Neural progenitor cell (in vitro differentiated cells): ENCODE measurements around the gene MPPED1. TPM values are rescaled to one million over a fixed set of nuclear protein-coding genes. Genes with fewer than 3 reads are reported as not detected.

Experiments used
- DNase-seq: peaks from one replicate; pipeline ENCODE4 v3.0.0-alpha.2; 2016; ENCODE audit warnings: low spot score
- H2AFZ ChIP-seq: fragments of 200-600 bp; sonication (generic); replicated peaks from 2 replicates; pipeline ENCODE4 v1.6.1; 2016; ENCODE audit warnings: antibody characterized with exemption
- H3F3A ChIP-seq: fragments of 200-600 bp; sonication (generic); 2 replicates; pipeline ENCODE4 v1.6.1; 2016; ENCODE audit warnings: antibody characterized with exemption, low read depth
- H3K27ac ChIP-seq: fragments of 200-600 bp; sonication (generic); 2 replicates; pipeline ENCODE4 v1.5.1; 2016; ENCODE audit warnings: mild to moderate bottlenecking
- H3K27me3 ChIP-seq: fragments of 200-600 bp; sonication (generic); 2 replicates; pipeline ENCODE4 v1.6.1; 2016; ENCODE audit warnings: mild to moderate bottlenecking, moderate library complexity
- H3K36me3 ChIP-seq: fragments of 200-600 bp; sonication (generic); 2 replicates; pipeline ENCODE4 v1.5.1; 2016
- H3K4me1 ChIP-seq: fragments of 200-600 bp; sonication (generic); 2 replicates; pipeline ENCODE4 v1.6.1; 2016; ENCODE audit warnings: mixed run types
- H3K4me2 ChIP-seq: fragments of 200-600 bp; sonication (generic); 2 replicates; pipeline ENCODE4 v1.6.1; 2016
- H3K4me3 ChIP-seq: fragments of 200-600 bp; sonication (generic); 2 replicates; pipeline ENCODE4 v1.5.1; 2016
- H3K79me2 ChIP-seq: fragments of 200-600 bp; sonication (generic); 2 replicates; pipeline ENCODE4 v1.6.1; 2016; ENCODE audit warnings: low read depth
- H3K9ac ChIP-seq: fragments of 200-600 bp; sonication (generic); 2 replicates; pipeline ENCODE4 v1.6.1; 2016
- H3K9me3 ChIP-seq: fragments of 200-600 bp; sonication (generic); 2 replicates; pipeline ENCODE4 v1.5.1; 2016; ENCODE audit warnings: low read depth
- H4K20me1 ChIP-seq: fragments of 200-600 bp; sonication (generic); 2 replicates; pipeline ENCODE4 v1.6.1; 2016; ENCODE audit warnings: low read depth
- H3K27ac Mint-ChIP-seq: 3 replicates; pipeline ENCODE4 v1.8.0; 2021; ENCODE audit warnings: mixed read lengths
- H3K27me3 Mint-ChIP-seq: 2 replicates; pipeline ENCODE4 v1.8.0; 2022; ENCODE audit warnings: low read depth, mild to moderate bottlenecking, inconsistent platforms, moderate library complexity, mixed read lengths; ENCODE audit not compliant: insufficient read depth
- H3K36me3 Mint-ChIP-seq: 3 replicates; pipeline ENCODE4 v1.8.0; 2021; ENCODE audit warnings: mixed read lengths
- H3K4me1 Mint-ChIP-seq: 3 replicates; pipeline ENCODE4 v1.8.0; 2021; ENCODE audit warnings: mixed read lengths
- H3K4me3 Mint-ChIP-seq: 3 replicates; pipeline ENCODE4 v1.8.0; 2021; ENCODE audit warnings: mild to moderate bottlenecking, moderate library complexity, mixed read lengths
- H3K9me3 Mint-ChIP-seq: 3 replicates; pipeline ENCODE4 v1.8.0; 2020; ENCODE audit warnings: mixed read lengths
- CTCF ChIP-seq: fragments of 200-600 bp; sonication (generic); IDR thresholded peaks from 2 replicates; pipeline ENCODE4 v1.5.1; 2017; ENCODE audit warnings: antibody characterized with exemption, mild to moderate bottlenecking
- EZH2 ChIP-seq: fragments of 200-600 bp; sonication (generic); IDR thresholded peaks from 2 replicates; pipeline ENCODE4 v1.6.1; 2017; ENCODE audit warnings: antibody characterized with exemption, mild to moderate bottlenecking, moderate library complexity
- EZH2phosphoT487 ChIP-seq: fragments of 200-600 bp; sonication (generic); IDR thresholded peaks from 2 replicates; pipeline ENCODE4 v1.6.1; 2017; ENCODE audit warnings: antibody characterized with exemption
- total RNA-seq: library from RNA; depleted of rRNA; stranded (reverse); fragments of >200 nt; gene quantifications from 2 replicates; pipeline ENCODE4 v1.2.3, GENCODE V29; 2015; ENCODE audit warnings: low replicate concordance

Gene MPPED1
- total RNA-seq, 1 donor from 2014 or later = 2.0 TPM

DNA sequence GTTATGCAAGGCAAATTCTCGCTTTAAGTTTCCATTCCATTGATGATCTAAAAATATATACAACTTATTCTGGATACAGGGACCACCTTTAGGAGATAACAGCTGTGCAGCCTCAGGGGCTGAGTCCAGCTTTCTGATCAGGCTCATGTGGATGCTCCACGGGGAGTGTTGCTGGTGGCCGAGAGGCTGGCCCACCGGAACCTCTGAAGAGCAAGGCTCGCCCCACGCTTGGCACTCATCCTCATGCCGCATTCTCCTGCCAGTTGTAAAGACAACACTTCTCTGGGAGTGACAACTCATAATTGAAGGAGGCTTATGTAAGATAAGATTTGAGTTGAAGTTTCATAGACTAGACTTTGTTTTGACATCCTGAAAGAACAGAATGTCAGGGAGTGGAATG, 123.5 kb downstream of the MPPED1 start:
- DNase-seq = no peak
- Histone ChIP-seq H3K27me3 (no peaks in the 10 kb centered on the region), H3F3A (no peaks in the 10 kb centered on the region), H3K4me1 (no peaks in the 10 kb centered on the region), H2AFZ (no peak overlapping the region), H3K9ac (no peak overlapping the region), H3K79me2 (no peaks in the 10 kb centered on the region), H3K4me3 (no peak overlapping the region), H3K4me2 (no peak overlapping the region), H3K9me3 (no peaks in the 10 kb centered on the region), H3K27ac (no peak overlapping the region), H3K36me3 (no peaks in the 10 kb centered on the region), H4K20me1 (no peaks in the 10 kb centered on the region)
- no peak for TF ChIP-seq EZH2phosphoT487
- TF ChIP-seq CTCF = no peak
- no peak for TF ChIP-seq EZH2
- peaks cover 9% of the 10 kb centered on the region for H3K27me3 Mint-ChIP-seq
- H3K36me3 Mint-ChIP-seq = peaks cover 2% of the 10 kb centered on the region
- H3K4me3 Mint-ChIP-seq = no peak overlapping the region
- H3K27ac Mint-ChIP-seq = no peak overlapping the region
- H3K4me1 Mint-ChIP-seq = peaks cover 2% of the 10 kb centered on the region
- H3K9me3 Mint-ChIP-seq = peaks cover 16% of the 10 kb centered on the region

GRCh38 chr22:43535741-43536140, 123.9 kb downstream of the MPPED1 start:
- no peaks in the 10 kb centered on the region for H3F3A ChIP-seq
- no peak overlapping the region for H2AFZ ChIP-seq
- no peaks in the 10 kb centered on the region for H3K27me3 ChIP-seq
- H4K20me1 ChIP-seq = no peaks in the 10 kb centered on the region
- no peaks in the 10 kb centered on the region for H3K4me1 ChIP-seq
- DNase-seq = no peak
- no peak overlapping the region for H3K4me3 ChIP-seq
- Mint-ChIP-seq H3K27ac (no peak overlapping the region), H3K4me3 (no peak overlapping the region), H3K36me3 (peaks cover 2% of the 10 kb centered on the region), H3K27me3 (peaks cover 9% of the 10 kb centered on the region), H3K4me1 (peaks cover 6% of the 10 kb centered on the region), H3K9me3 (peaks cover 16% of the 10 kb centered on the region)
- H3K9ac ChIP-seq = no peak overlapping the region
- H3K4me2 ChIP-seq = no peak overlapping the region
- no peak overlapping the region for H3K27ac ChIP-seq
- no peaks in the 10 kb centered on the region for H3K36me3 ChIP-seq
- no peaks in the 10 kb centered on the region for H3K79me2 ChIP-seq
- no peaks in the 10 kb centered on the region for H3K9me3 ChIP-seq
- TF ChIP-seq EZH2phosphoT487 (no peak), CTCF (no peak), EZH2 (no peak)

GRCh38 chr22:43537019-43537585, 125.3 kb downstream of the MPPED1 start:
- Histone ChIP-seq H4K20me1 (no peaks in the 10 kb centered on the region), H3K27ac (no peak overlapping the region)
- H3K4me1 Mint-ChIP-seq = peaks cover 11% of the 10 kb centered on the region

More at GRCh38 chr22:43537019-43537585, 125.3 kb downstream of the MPPED1 start:
- Mint-ChIP-seq H3K4me3 (no peak overlapping the region), H3K27ac (no peak overlapping the region), H3K36me3 (peaks cover 2% of the 10 kb centered on the region), H3K9me3 (peaks cover 16% of the 10 kb centered on the region), H3K27me3 (peaks cover 9% of the 10 kb centered on the region)
- Histone ChIP-seq H3K36me3 (no peaks in the 10 kb centered on the region), H3K4me1 (no peaks in the 10 kb centered on the region), H3K9ac (no peak overlapping the region), H3K9me3 (no peaks in the 10 kb centered on the region), H3K4me2 (no peak overlapping the region), H3K4me3 (no peak overlapping the region), H3F3A (no peaks in the 10 kb centered on the region), H2AFZ (no peak overlapping the region), H3K79me2 (no peaks in the 10 kb centered on the region), H3K27me3 (no peaks in the 10 kb centered on the region)
- TF ChIP-seq EZH2 (no peak), CTCF (no peak), EZH2phosphoT487 (no peak)
- DNase-seq = no peak
